Transverse colon (tissue), 4 donors: ENCODE data around the gene ALOX15B. TPM values are rescaled to one million over a fixed set of nuclear protein-coding genes. Genes with fewer than 3 reads are reported as not detected.
A peak's percentile ranks its signal among the peaks of the same experiment; 100 is the strongest.

Source experiments
- DNase-seq: peaks from one replicate; pipeline ENCODE4 v3.0.0-alpha.2; 2019
- H3K27ac ChIP-seq, 4 donors: fragments of 200-600 bp; sonication (generic); 2 replicates each; pipeline ENCODE4 v1.5.1; 2016 to 2018; ENCODE audit warnings: inconsistent platforms in 4 of 4
- H3K27me3 ChIP-seq: fragments of 200-600 bp; sonication (generic); 2 replicates; pipeline ENCODE4 v1.5.1; 2017; ENCODE audit warnings: inconsistent platforms
- H3K36me3 ChIP-seq, 4 donors: fragments of 200-600 bp; sonication (generic); 2 replicates each; pipeline ENCODE4 v1.5.1; 2017 to 2019; ENCODE audit warnings: inconsistent platforms in 4 of 4
- H3K4me1 ChIP-seq, 4 donors: fragments of 200-600 bp; sonication (generic); 2 replicates each; pipeline ENCODE4 v1.5.1; 2017 to 2020; ENCODE audit warnings: inconsistent platforms in 4 of 4
- H3K4me3 ChIP-seq, 4 donors: fragments of 200-600 bp; sonication (generic); 1 replicate in 1 of 4; 2 replicates in 3 of 4; pipeline versions ENCODE4 v1.5.1 to v1.6.1; 2017 to 2019; ENCODE audit warnings: inconsistent platforms in 4 of 4
- H3K9me3 ChIP-seq, 2 donors: fragments of 200-600 bp; sonication (generic); 2 replicates each; pipeline ENCODE4 v1.5.1; 2017 to 2019; ENCODE audit warnings: inconsistent platforms in 2 of 2
- CTCF ChIP-seq, 5 experiments: fragments of 200-600 bp in 3 of 5; fragments of 450-650 bp in 2 of 5; sonication (generic) in 3 of 5; IDR thresholded peaks; 1 replicate in 2 of 5; 2 replicates in 3 of 5; pipeline ENCODE4 v1.5.1; 2016 to 2017; ENCODE audit warnings: antibody characterized with exemption in 5 of 5, inconsistent platforms in 3 of 5, mild to moderate bottlenecking in 2 of 5, moderate library complexity in 1 of 5
- EP300 ChIP-seq: sonication (generic); formaldehyde crosslinking; IDR thresholded peaks from one replicate; pipeline ENCODE4 v1.6.1; 2017; ENCODE audit warnings: antibody characterized with exemption, low read depth
- POLR2A ChIP-seq: fragments of 450-650 bp; IDR thresholded peaks from one replicate; pipeline ENCODE4 v1.6.1; 2016; ENCODE audit warnings: antibody characterized with exemption, mild to moderate bottlenecking, moderate library complexity
- POLR2AphosphoS5 ChIP-seq, 3 donors: sonication (generic); formaldehyde crosslinking; IDR thresholded peaks; one replicate each; pipeline ENCODE4 v1.6.1; 2016; ENCODE audit warnings: antibody characterized with exemption in 3 of 3
- whole genome bisulfite sequencing, 2 donors: methylation state at CpG; one replicate each; pipeline ENCODE4 v1.1.5; 2018; ENCODE audit warnings: low coverage in 1 of 2; 5-methylcytosine and 5-hydroxymethylcytosine counted together
- in situ Hi-C, 4 donors: fragments of 200-750 bp; cut with MboI; loops; one replicate each; pipeline versions ENCODE4 v1.15.0 to v1.15.1; 2017; ENCODE audit warnings: low sequenced_read_pairs in 3 of 4, low pct_ligation_motif_present in 1 of 4, low pct_unique_long_range_greater_than_20kb in 1 of 4
- intact Hi-C: fragments of 100-400 bp; cut with DNase I; formaldehyde crosslinking; loops from one replicate; pipeline ENCODE4 v1.15.1; 2023; ENCODE audit warnings: low total_unique reads
- total RNA-seq, 4 donors: library from RNA; depleted of rRNA; stranded (reverse); fragments of >200 nt; gene quantifications; one replicate each; pipeline ENCODE4 v1.1.0, GENCODE V29; 2016

Gene ALOX15B
- total RNA-seq, 4 donors from 2014 or later: 3.3 to 44.4 (median 5.4) TPM

- peak; percentile 76 for DNase-seq
- intact Hi-C loops: no loop called here
- H3K4me1 ChIP-seq: peaks cover 0 to 18% (median 16%) of the 10 kb centered on the region in 4 donors
- no peak for TF ChIP-seq POLR2AphosphoS5 (IDR thresholded peaks at IDR 0.05)
- TF ChIP-seq EP300: no peak
- no peak for TF ChIP-seq POLR2A
- TF ChIP-seq CTCF (IDR thresholded peaks at IDR 0.05): peak; percentile 79 to 96 (median 94)
- H3K27ac ChIP-seq: peak overlapping the region in 3 of 4 donors; percentile 34 to 70 (median 40)
- in situ Hi-C loops: loop anchor here in 2 of 4 donors (25.0 kb wide), 1 partner anchor 233 kb away; the partner anchor contains the start of gene ARHGEF15 (in 2 of the 2)
- 1% methylated on average over 73 of the region's 87 CpGs; no CpG with 5 or more reads in 1 of the 2 donors for WGBS, 2 donors
- peaks cover 76% of the 10 kb centered on the region for H3K27me3 ChIP-seq
- H3K4me3 ChIP-seq: peak overlapping the region; percentile 6 to 50 (median 27)
- H3K36me3 ChIP-seq: no peaks in the 10 kb centered on the region
- no peaks in the 10 kb centered on the region for H3K9me3 ChIP-seq
These were observed 40.7 kb downstream of the ALOX15B start for GRCh38 chr17:8079291-8080207.

- intact Hi-C loops: no loop called here
- in situ Hi-C loops: loop anchor here in 2 of 4 donors (25.0 kb wide), 1 partner anchor 232 kb away; the partner anchor contains the start of gene ARHGEF15 (in 2 of the 2)
- H3K36me3 ChIP-seq: no peaks in the 10 kb centered on the region
- no peak for DNase-seq
- H3K4me1 ChIP-seq: peaks cover 0 to 18% (median 16%) of the 10 kb centered on the region in 4 donors
- H3K27ac ChIP-seq: no peak overlapping the region
- peak overlapping the region in 2 of 4 donors; percentile 40 to 50 for H3K4me3 ChIP-seq
- H3K9me3 ChIP-seq: no peaks in the 10 kb centered on the region
- peaks cover 68% of the 10 kb centered on the region for H3K27me3 ChIP-seq
- 30 to 60% methylated on average over 3 to 25 of the region's 25 CpGs for WGBS, 2 donors
- TF ChIP-seq POLR2A (no peak), CTCF (IDR thresholded peaks at IDR 0.05) (peak in 4 of 5 experiments; percentile 9 to 30 (median 20))
These were observed 41.4 kb downstream of the ALOX15B start for GRCh38 chr17:8080208-8080798.

- H3K27me3 ChIP-seq: peaks cover 63% of the 10 kb centered on the region
- peaks cover 0 to 18% (median 16%) of the 10 kb centered on the region in 4 donors for H3K4me1 ChIP-seq
- DNase-seq: no peak
- intact Hi-C loops (no loop called here), in situ Hi-C loops (loop anchor here in 2 of 4 donors (25.0 kb wide), 1 partner anchor 231 kb away; the partner anchor contains the start of gene ARHGEF15 (in 2 of the 2))
- H3K27ac ChIP-seq: no peak overlapping the region
- no peak for TF ChIP-seq CTCF (IDR thresholded peaks at IDR 0.05)
- no peak for TF ChIP-seq EP300
- no peak for TF ChIP-seq POLR2AphosphoS5 (IDR thresholded peaks at IDR 0.05)
- TF ChIP-seq POLR2A: no peak
- no peak overlapping the region for H3K4me3 ChIP-seq
- H3K9me3 ChIP-seq: no peaks in the 10 kb centered on the region
- 53% methylated on average over 17 of the region's 17 CpGs; no CpG with 5 or more reads in 1 of the 2 donors for WGBS, 2 donors
- no peaks in the 10 kb centered on the region for H3K36me3 ChIP-seq
These were observed 42.0 kb downstream of the ALOX15B start for GRCh38 chr17:8080799-8081219.

GRCh38 chr17:8081876-8082275, 43.0 kb downstream of the ALOX15B start:
- H3K36me3 ChIP-seq: no peaks in the 10 kb centered on the region
- no peak overlapping the region for H3K27ac ChIP-seq
- H3K27me3 ChIP-seq: peaks cover 55% of the 10 kb centered on the region
- H3K4me1 ChIP-seq: peaks cover 0 to 18% (median 16%) of the 10 kb centered on the region in 4 donors
- WGBS, 2 donors: 80 to 83% methylated on average over 1 to 3 of the region's 3 CpGs
- no peaks in the 10 kb centered on the region for H3K9me3 ChIP-seq
- TF ChIP-seq CTCF (IDR thresholded peaks at IDR 0.05) (no peak), POLR2AphosphoS5 (IDR thresholded peaks at IDR 0.05) (no peak), EP300 (no peak), POLR2A (no peak)
- DNase-seq: no peak
- in situ Hi-C loops: loop anchor here in 2 of 4 donors (25.0 kb wide), 1 partner anchor 230 kb away; the partner anchor contains the start of gene ARHGEF15 (in 2 of the 2)
- intact Hi-C loops: no loop called here
- H3K4me3 ChIP-seq: no peak overlapping the region
